Hepatocyte (in vitro differentiated cells): ENCODE measurements around the gene OR10AD1. TPM values are rescaled to one million over a fixed set of nuclear protein-coding genes. Genes with fewer than 3 reads are reported as not detected.
"Not testable (repeated sequence)": the region's sequence is repeated elsewhere in the genome, so short reads cannot be mapped to it uniquely, and the experiment has no call there.

Experiments
- DNase-seq: peaks from one replicate; pipeline ENCODE4 v3.0.0-alpha.2; 2016; ENCODE audit warnings: low spot score
- H2AFZ ChIP-seq: fragments of 200-600 bp; sonication (generic); 2 replicates; pipeline ENCODE4 v1.6.0; 2016; ENCODE audit warnings: antibody characterized with exemption, mild to moderate bottlenecking
- H3K27ac ChIP-seq: fragments of 200-600 bp; sonication (generic); 2 replicates; pipeline ENCODE4 v1.5.1; 2016; ENCODE audit warnings: mild to moderate bottlenecking
- H3K27me3 ChIP-seq: fragments of 200-600 bp; sonication (generic); 2 replicates; pipeline ENCODE4 v1.6.1; 2016
- H3K36me3 ChIP-seq: fragments of 200-600 bp; sonication (generic); replicated peaks from 2 replicates; pipeline ENCODE4 v1.5.1; 2016; ENCODE audit warnings: low read depth; ENCODE audit not compliant: insufficient read depth
- H3K4me1 ChIP-seq: fragments of 200-600 bp; sonication (generic); 2 replicates; pipeline ENCODE4 v1.5.1; 2016; ENCODE audit warnings: mild to moderate bottlenecking, moderate library complexity; ENCODE audit not compliant: insufficient read depth
- H3K4me2 ChIP-seq: fragments of 200-600 bp; sonication (generic); 2 replicates; pipeline ENCODE4 v1.6.0; 2016
- H3K4me3 ChIP-seq: fragments of 200-600 bp; sonication (generic); 2 replicates; pipeline ENCODE4 v1.5.1; 2016; ENCODE audit warnings: mild to moderate bottlenecking
- H3K79me2 ChIP-seq: fragments of 200-600 bp; sonication (generic); 2 replicates; pipeline ENCODE4 v1.6.0; 2017; ENCODE audit warnings: mild to moderate bottlenecking
- H3K9me2 ChIP-seq: fragments of 200-600 bp; sonication (generic); replicated peaks from 2 replicates; pipeline ENCODE4 v1.6.0; 2017; ENCODE audit warnings: mild to moderate bottlenecking; ENCODE audit not compliant: insufficient read depth
- H3K9me3 ChIP-seq: fragments of 200-600 bp; sonication (generic); 2 replicates; pipeline ENCODE4 v1.5.1; 2016; ENCODE audit warnings: low read depth, mild to moderate bottlenecking
- H4K20me1 ChIP-seq: fragments of 200-600 bp; sonication (generic); 2 replicates; pipeline ENCODE4 v1.6.0; 2016; ENCODE audit warnings: mild to moderate bottlenecking; ENCODE audit not compliant: insufficient read depth, poor library complexity, severe bottlenecking
- EZH2 ChIP-seq: fragments of 200-600 bp; sonication (generic); IDR thresholded peaks from 2 replicates; pipeline ENCODE4 v1.6.1; 2016; ENCODE audit warnings: antibody characterized with exemption, mild to moderate bottlenecking, borderline replicate concordance
- EZH2phosphoT487 ChIP-seq: fragments of 200-600 bp; sonication (generic); IDR thresholded peaks from one replicate; pipeline ENCODE4 v1.6.1; 2018; ENCODE audit warnings: antibody characterized with exemption, mild to moderate bottlenecking, low read depth, moderate library complexity; ENCODE audit not compliant: unreplicated experiment, severe bottlenecking
- WGBS: methylation state at CpG from one replicate; pipeline ENCODE4 v1.1.6; 2016; ENCODE audit warnings: low lambda C conversion rate; ENCODE audit errors: missing lambda C conversion rate; 5-methylcytosine and 5-hydroxymethylcytosine counted together
- polyA plus RNA-seq: library from polyadenylated mRNA; unstranded; fragments of >200 nt; fragmentation: Nextera tagmentation; extraction: Ambion mirVana; gene quantifications from 2 replicates; pipeline ENCODE4 v1.2.1, GENCODE V29; 2016
- total RNA-seq: library from RNA; depleted of rRNA; stranded (reverse); fragments of >200 nt; gene quantifications from 2 replicates; pipeline ENCODE4 v1.2.3, GENCODE V29; 2014
- TF ChIP-seq, protein P1 (sequence below): fragments of 200-600 bp; sonication (generic); IDR thresholded peaks from 2 replicates; pipeline ENCODE4 v1.5.1; 2016; ENCODE audit warnings: antibody characterized with exemption, mild to moderate bottlenecking; ENCODE audit not compliant: poor library complexity

OR10AD1 gene
- total and polyA plus RNA-seq, 2 experiments from 2014 or later = 0.29 TPM; not detected in 1

GRCh38 chr12:48219631-48220030, 16.5 kb upstream of the OR10AD1 start:
- Histone ChIP-seq H3K27me3 (no peaks in the 10 kb centered on the region), H3K4me2 (no peak overlapping the region), H3K9me3 (no peaks in the 10 kb centered on the region), H3K27ac (no peak overlapping the region), H2AFZ (no peak overlapping the region), H3K4me1 (no peaks in the 10 kb centered on the region), H3K36me3 (no peaks in the 10 kb centered on the region), H4K20me1 (no peaks in the 10 kb centered on the region), H3K79me2 (no peaks in the 10 kb centered on the region), H3K4me3 (no peak overlapping the region), H3K9me2 (no peaks in the 10 kb centered on the region)
- no peak for DNase-seq
- WGBS = 85% methylated on average over 1 of the region's 1 CpG
- TF ChIP-seq EZH2phosphoT487 (no peak), EZH2 (no peak)
- TF ChIP-seq, protein P1, sequence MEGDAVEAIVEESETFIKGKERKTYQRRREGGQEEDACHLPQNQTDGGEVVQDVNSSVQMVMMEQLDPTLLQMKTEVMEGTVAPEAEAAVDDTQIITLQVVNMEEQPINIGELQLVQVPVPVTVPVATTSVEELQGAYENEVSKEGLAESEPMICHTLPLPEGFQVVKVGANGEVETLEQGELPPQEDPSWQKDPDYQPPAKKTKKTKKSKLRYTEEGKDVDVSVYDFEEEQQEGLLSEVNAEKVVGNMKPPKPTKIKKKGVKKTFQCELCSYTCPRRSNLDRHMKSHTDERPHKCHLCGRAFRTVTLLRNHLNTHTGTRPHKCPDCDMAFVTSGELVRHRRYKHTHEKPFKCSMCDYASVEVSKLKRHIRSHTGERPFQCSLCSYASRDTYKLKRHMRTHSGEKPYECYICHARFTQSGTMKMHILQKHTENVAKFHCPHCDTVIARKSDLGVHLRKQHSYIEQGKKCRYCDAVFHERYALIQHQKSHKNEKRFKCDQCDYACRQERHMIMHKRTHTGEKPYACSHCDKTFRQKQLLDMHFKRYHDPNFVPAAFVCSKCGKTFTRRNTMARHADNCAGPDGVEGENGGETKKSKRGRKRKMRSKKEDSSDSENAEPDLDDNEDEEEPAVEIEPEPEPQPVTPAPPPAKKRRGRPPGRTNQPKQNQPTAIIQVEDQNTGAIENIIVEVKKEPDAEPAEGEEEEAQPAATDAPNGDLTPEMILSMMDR = no peak

GRCh38 chr12:48216785-48217184, 13.7 kb upstream of the OR10AD1 start:
- Histone ChIP-seq H3K4me1 (no peaks in the 10 kb centered on the region), H2AFZ (no peak overlapping the region), H3K27ac (no peak overlapping the region), H3K27me3 (no peaks in the 10 kb centered on the region), H3K36me3 (no peaks in the 10 kb centered on the region), H3K9me2 (no peaks in the 10 kb centered on the region), H3K9me3 (no peaks in the 10 kb centered on the region), H3K79me2 (no peaks in the 10 kb centered on the region), H4K20me1 (no peaks in the 10 kb centered on the region), H3K4me3 (no peak overlapping the region), H3K4me2 (no peak overlapping the region)
- TF ChIP-seq EZH2phosphoT487 = no peak
- TF ChIP-seq, protein P1 = no peak
- TF ChIP-seq EZH2 = no peak
- no peak for DNase-seq

GRCh38 chr12:48209495-48209894, 6.4 kb upstream of the OR10AD1 start:
- H3K27ac ChIP-seq, H3K4me3 ChIP-seq, H3K4me1 ChIP-seq, H3K4me2 ChIP-seq, DNase-seq, H3K79me2 ChIP-seq, H2AFZ ChIP-seq, H3K27me3 ChIP-seq, H4K20me1 ChIP-seq, H3K9me2 ChIP-seq, H3K9me3 ChIP-seq, H3K36me3 ChIP-seq: not testable (repeated sequence)
- 77% methylated on average over 2 of the region's 2 CpGs for WGBS

GRCh38 chr12:48202766-48203165, 326 bp downstream of the OR10AD1 start:
- no peak overlapping the region for H3K27ac ChIP-seq
- no peak for DNase-seq
- TF ChIP-seq EZH2 = no peak
- TF ChIP-seq, protein P1 = no peak
- TF ChIP-seq EZH2phosphoT487 = no peak

More at GRCh38 chr12:48202766-48203165, 326 bp downstream of the OR10AD1 start:
- Histone ChIP-seq H3K4me3 (no peak overlapping the region), H4K20me1 (no peaks in the 10 kb centered on the region), H3K4me1 (peaks cover 23% of the 10 kb centered on the region), H3K4me2 (no peak overlapping the region), H3K36me3 (no peaks in the 10 kb centered on the region), H3K9me3 (no peaks in the 10 kb centered on the region), H2AFZ (no peak overlapping the region), H3K9me2 (no peaks in the 10 kb centered on the region), H3K27me3 (no peaks in the 10 kb centered on the region), H3K79me2 (no peaks in the 10 kb centered on the region)
- 92% methylated on average over 8 of the region's 8 CpGs for WGBS
